ENCODE data around the gene LSM14A.
"Not testable (repeated sequence)": the region's sequence is repeated elsewhere in the genome, so short reads cannot be mapped to it uniquely, and the experiment has no call there.

The LSM14A gene

GRCh38 chr19:34215666-34216038 is 43.3 kb downstream of the LSM14A start:
- Histone ChIP-seq H3K14ac (ENCODE audit: low read length) (no peak overlapping the region), H2AK5ac (ENCODE audit: low read length) (no peak overlapping the region), H3K4me3 (ENCODE audit: low read depth, low read length) (no peak overlapping the region), H2BK12ac (ENCODE audit: low read length) (no peak overlapping the region), H3K18ac (ENCODE audit: low read length) (no peak overlapping the region), H3K79me1 (ENCODE audit: low read length) (no peaks in the 10 kb centered on the region), H3K9me3 (ENCODE audit: insufficient read depth, low read depth, low read length) (no peaks in the 10 kb centered on the region), H4K12ac (ENCODE audit: low read depth, low read length) (no peak overlapping the region), H3K9ac (ENCODE audit: low read length) (no peak overlapping the region), H3K36me3 (ENCODE audit: control insufficient read depth in 1 of 2, insufficient read depth in 2 of 2, low read length in 2 of 2) (peaks cover 25 to 26% of the 10 kb centered on the region in 2 experiments), H2BK120ac (ENCODE audit: insufficient read depth, low read length, poor library complexity) (no peak overlapping the region), H3K27ac (ENCODE audit: low read depth, low read length) (no peak overlapping the region), H3K27me3 (ENCODE audit: insufficient read depth, low read length) (no peaks in the 10 kb centered on the region), H2AFZ (ENCODE audit: insufficient read depth, low read length, poor library complexity) (no peak overlapping the region), H3K4ac (ENCODE audit: low read depth, low read length) (no peak overlapping the region), H3K79me2 (ENCODE audit: control insufficient read depth, insufficient read depth, low read length, poor library complexity) (no peaks in the 10 kb centered on the region), H4K91ac (ENCODE audit: low read depth, low read length) (no peak overlapping the region), H3K4me2 (ENCODE audit: low read length) (no peak overlapping the region), H4K8ac (ENCODE audit: low read depth, low read length) (no peak overlapping the region), H3K23ac (ENCODE audit: low read length) (no peak overlapping the region), H2BK5ac (ENCODE audit: low read depth, low read length, poor library complexity) (no peak overlapping the region), H3K4me1 (ENCODE audit: control insufficient read depth in 1 of 2, insufficient read depth in 2 of 2, low read length in 2 of 2) (no peaks in the 10 kb centered on the region)
- DNase-seq = no peak
- no CpG with 5 or more reads among the region's 3 CpGs for WGBS (ENCODE audit: extremely low coverage, insufficient coverage, insufficient read length)

GRCh38 chr19:34216745-34217219 is 44.5 kb downstream of the LSM14A start:
- H3K9me3 ChIP-seq (ENCODE audit: insufficient read depth, low read depth, low read length); H3K9ac ChIP-seq (ENCODE audit: low read length); H3K4ac ChIP-seq (ENCODE audit: low read depth, low read length); H3K79me1 ChIP-seq (ENCODE audit: low read length); H3K4me1 ChIP-seq (ENCODE audit: control insufficient read depth in 1 of 2, insufficient read depth in 2 of 2, low read length in 2 of 2); H2AK5ac ChIP-seq (ENCODE audit: low read length); H3K27ac ChIP-seq (ENCODE audit: low read depth, low read length); H2BK120ac ChIP-seq (ENCODE audit: insufficient read depth, low read length, poor library complexity); H2AFZ ChIP-seq (ENCODE audit: insufficient read depth, low read length, poor library complexity); H2BK5ac ChIP-seq (ENCODE audit: low read depth, low read length, poor library complexity); H4K8ac ChIP-seq (ENCODE audit: low read depth, low read length); H3K23ac ChIP-seq (ENCODE audit: low read length); H3K79me2 ChIP-seq (ENCODE audit: control insufficient read depth, insufficient read depth, low read length, poor library complexity); H3K4me3 ChIP-seq (ENCODE audit: low read depth, low read length); H4K91ac ChIP-seq (ENCODE audit: low read depth, low read length); H3K18ac ChIP-seq (ENCODE audit: low read length); H2BK12ac ChIP-seq (ENCODE audit: low read length); H4K12ac ChIP-seq (ENCODE audit: low read depth, low read length); H3K14ac ChIP-seq (ENCODE audit: low read length); H3K27me3 ChIP-seq (ENCODE audit: insufficient read depth, low read length); H3K4me2 ChIP-seq (ENCODE audit: low read length): not testable (repeated sequence)
- peak in 1 of 2 donors; percentile 10 for DNase-seq
- WGBS (ENCODE audit: extremely low coverage, insufficient coverage, insufficient read length) = no CpG with 5 or more reads among the region's 14 CpGs
- H3K36me3 ChIP-seq (ENCODE audit: control insufficient read depth in 1 of 2, insufficient read depth in 2 of 2, low read length in 2 of 2) = peaks cover 26 to 28% of the 10 kb centered on the region in 2 experiments

- Histone ChIP-seq H4K12ac (ENCODE audit: low read depth, low read length) (no peak overlapping the region), H3K27me3 (ENCODE audit: insufficient read depth, low read length) (no peaks in the 10 kb centered on the region), H3K4me1 (ENCODE audit: control insufficient read depth in 1 of 2, insufficient read depth in 2 of 2, low read length in 2 of 2) (no peaks in the 10 kb centered on the region), H3K4ac (ENCODE audit: low read depth, low read length) (no peak overlapping the region), H3K79me1 (ENCODE audit: low read length) (no peaks in the 10 kb centered on the region), H2AK5ac (ENCODE audit: low read length) (no peak overlapping the region), H3K9ac (ENCODE audit: low read length) (no peak overlapping the region), H2BK5ac (ENCODE audit: low read depth, low read length, poor library complexity) (no peak overlapping the region), H3K14ac (ENCODE audit: low read length) (no peak overlapping the region), H3K79me2 (ENCODE audit: control insufficient read depth, insufficient read depth, low read length, poor library complexity) (no peaks in the 10 kb centered on the region), H4K8ac (ENCODE audit: low read depth, low read length) (no peak overlapping the region), H2BK120ac (ENCODE audit: insufficient read depth, low read length, poor library complexity) (no peak overlapping the region), H3K18ac (ENCODE audit: low read length) (no peak overlapping the region), H2AFZ (ENCODE audit: insufficient read depth, low read length, poor library complexity) (no peak overlapping the region), H4K91ac (ENCODE audit: low read depth, low read length) (no peak overlapping the region), H3K9me3 (ENCODE audit: insufficient read depth, low read depth, low read length) (no peaks in the 10 kb centered on the region), H3K4me2 (ENCODE audit: low read length) (no peak overlapping the region), H3K4me3 (ENCODE audit: low read depth, low read length) (no peak overlapping the region), H3K27ac (ENCODE audit: low read depth, low read length) (no peak overlapping the region), H3K36me3 (ENCODE audit: control insufficient read depth in 1 of 2, insufficient read depth in 2 of 2, low read length in 2 of 2) (peaks cover 30 to 35% of the 10 kb centered on the region in 2 experiments), H3K23ac (ENCODE audit: low read length) (no peak overlapping the region), H2BK12ac (ENCODE audit: low read length) (no peak overlapping the region)
- no peak for DNase-seq
- no CpG with 5 or more reads among the region's 18 CpGs for WGBS (ENCODE audit: extremely low coverage, insufficient coverage, insufficient read length)
These were observed 45.9 kb downstream of the LSM14A start for GRCh38 chr19:34217952-34218817.

GRCh38 chr19:34218818-34219164 is 46.5 kb downstream of the LSM14A start:
- no peaks in the 10 kb centered on the region for H3K9me3 ChIP-seq (ENCODE audit: insufficient read depth, low read depth, low read length)
- no CpG with 5 or more reads among the region's 2 CpGs for WGBS (ENCODE audit: extremely low coverage, insufficient coverage, insufficient read length)

More at GRCh38 chr19:34218818-34219164, 46.5 kb downstream of the LSM14A start:
- Histone ChIP-seq H3K4me1 (ENCODE audit: control insufficient read depth in 1 of 2, insufficient read depth in 2 of 2, low read length in 2 of 2) (no peaks in the 10 kb centered on the region), H3K23ac (ENCODE audit: low read length) (no peak overlapping the region), H3K14ac (ENCODE audit: low read length) (no peak overlapping the region), H2BK12ac (ENCODE audit: low read length) (no peak overlapping the region), H3K27ac (ENCODE audit: low read depth, low read length) (no peak overlapping the region), H3K4me2 (ENCODE audit: low read length) (no peak overlapping the region), H4K8ac (ENCODE audit: low read depth, low read length) (no peak overlapping the region), H3K18ac (ENCODE audit: low read length) (no peak overlapping the region), H4K91ac (ENCODE audit: low read depth, low read length) (no peak overlapping the region), H2BK120ac (ENCODE audit: insufficient read depth, low read length, poor library complexity) (no peak overlapping the region), H2AK5ac (ENCODE audit: low read length) (no peak overlapping the region), H2AFZ (ENCODE audit: insufficient read depth, low read length, poor library complexity) (no peak overlapping the region), H3K79me1 (ENCODE audit: low read length) (no peaks in the 10 kb centered on the region), H2BK5ac (ENCODE audit: low read depth, low read length, poor library complexity) (no peak overlapping the region), H3K4ac (ENCODE audit: low read depth, low read length) (no peak overlapping the region), H3K4me3 (ENCODE audit: low read depth, low read length) (no peak overlapping the region), H3K27me3 (ENCODE audit: insufficient read depth, low read length) (no peaks in the 10 kb centered on the region), H3K36me3 (ENCODE audit: control insufficient read depth in 1 of 2, insufficient read depth in 2 of 2, low read length in 2 of 2) (peaks cover 31 to 38% of the 10 kb centered on the region in 2 experiments), H3K9ac (ENCODE audit: low read length) (no peak overlapping the region), H4K12ac (ENCODE audit: low read depth, low read length) (no peak overlapping the region), H3K79me2 (ENCODE audit: control insufficient read depth, insufficient read depth, low read length, poor library complexity) (no peaks in the 10 kb centered on the region)
- no peak for DNase-seq
